Measurements from ENCODE around the gene NCF2.

The NCF2 gene

GRCh38 chr1:183551924-183552323 lies 38.3 kb downstream of the NCF2 start:
- DNase-seq (ENCODE audit: low spot score): no peak

- no peak for DNase-seq (ENCODE audit: low spot score)
Observed at GRCh38 chr1:183550915-183551314, 39.3 kb downstream of the NCF2 start.

GRCh38 chr1:183548116-183548515 lies 42.1 kb downstream of the NCF2 start:
- DNase-seq (ENCODE audit: low spot score): no peak

- DNase-seq (ENCODE audit: low spot score): peak; percentile 90
Observed at GRCh38 chr1:183546427-183546826, 43.8 kb downstream of the NCF2 start.

GRCh38 chr1:183544598-183545297 lies 45.5 kb downstream of the NCF2 start:
- DNase-seq (ENCODE audit: low spot score): no peak

- DNase-seq (ENCODE audit: low spot score): peak; percentile 70
Observed at GRCh38 chr1:183543619-183544204, 46.5 kb downstream of the NCF2 start.

DNA sequence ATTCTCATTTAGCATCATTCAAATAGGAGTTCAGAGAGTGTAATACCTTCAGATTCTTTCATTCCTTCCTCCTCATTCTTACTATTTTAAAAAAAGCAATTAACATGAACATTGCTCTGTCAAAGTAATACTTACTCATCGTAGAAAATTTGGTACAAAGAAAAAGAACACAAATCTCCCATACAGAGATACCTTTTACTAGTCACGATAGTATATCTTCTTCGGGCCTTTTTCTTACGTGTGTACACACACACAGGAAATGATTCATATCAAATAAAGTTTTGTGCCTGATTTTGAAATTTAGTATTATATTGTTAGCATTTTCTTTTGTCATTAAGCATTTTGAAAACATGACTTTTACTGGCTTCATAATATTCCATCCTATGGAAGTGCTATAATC lies 52.9 kb downstream of the NCF2 start:
- DNase-seq (ENCODE audit: low spot score): no peak

DNA sequence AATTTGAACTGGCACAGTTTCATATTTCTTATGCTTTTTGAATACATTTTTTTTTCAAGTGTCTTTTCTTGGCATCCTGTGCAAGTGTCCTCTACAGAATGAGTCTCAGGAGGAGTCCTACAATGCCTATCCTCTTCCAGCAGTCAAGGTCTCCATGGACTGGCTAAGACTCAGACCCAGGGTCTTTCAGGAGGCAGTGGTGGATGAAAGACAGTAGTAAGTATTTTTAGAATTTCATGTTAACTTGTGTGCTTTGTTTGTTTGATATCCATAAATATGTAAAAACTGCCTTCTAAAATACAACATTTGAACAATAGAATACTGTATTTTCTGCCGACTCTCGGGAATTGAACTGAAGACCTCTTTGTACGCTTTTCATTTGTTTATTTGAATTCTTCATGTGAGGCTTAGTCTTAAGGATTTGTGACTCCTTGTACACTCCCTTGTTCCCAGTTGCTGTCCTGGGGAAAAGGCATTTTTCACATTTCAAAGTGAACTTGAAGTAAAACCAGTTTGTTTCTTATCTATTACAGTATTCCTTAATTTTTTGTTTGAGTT lies 56.6 kb downstream of the NCF2 start:
- peak; percentile 83 for DNase-seq (ENCODE audit: low spot score)

GRCh38 chr1:183528577-183528976 lies 61.7 kb downstream of the NCF2 start:
- no peak for DNase-seq (ENCODE audit: low spot score)

- DNase-seq (ENCODE audit: low spot score): no peak
Observed at GRCh38 chr1:183522104-183522503, 68.2 kb downstream of the NCF2 start.

DNA sequence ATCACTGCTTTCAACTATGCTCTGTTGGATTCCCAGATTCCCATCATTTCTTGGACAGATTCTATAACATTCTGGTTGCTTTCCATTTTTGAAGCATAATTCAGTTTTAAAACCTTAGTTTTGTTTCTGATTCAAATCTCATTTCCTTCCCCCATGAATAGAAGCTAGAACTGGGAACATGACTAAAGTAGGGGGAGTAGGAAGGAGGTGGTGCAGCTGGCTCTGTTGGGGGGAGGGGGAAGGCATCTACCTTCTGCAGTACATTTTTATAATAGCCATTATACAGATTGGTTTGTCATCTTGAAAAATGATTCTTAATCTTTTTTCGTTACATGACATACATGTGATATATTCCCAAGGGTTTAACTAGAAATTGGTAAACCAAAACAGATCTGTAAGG lies 69.9 kb downstream of the NCF2 start:
- DNase-seq (ENCODE audit: low spot score): no peak

- peak; percentile 83 for DNase-seq (ENCODE audit: low spot score)
Observed at GRCh38 chr1:183517401-183517800, 72.9 kb downstream of the NCF2 start.

DNA sequence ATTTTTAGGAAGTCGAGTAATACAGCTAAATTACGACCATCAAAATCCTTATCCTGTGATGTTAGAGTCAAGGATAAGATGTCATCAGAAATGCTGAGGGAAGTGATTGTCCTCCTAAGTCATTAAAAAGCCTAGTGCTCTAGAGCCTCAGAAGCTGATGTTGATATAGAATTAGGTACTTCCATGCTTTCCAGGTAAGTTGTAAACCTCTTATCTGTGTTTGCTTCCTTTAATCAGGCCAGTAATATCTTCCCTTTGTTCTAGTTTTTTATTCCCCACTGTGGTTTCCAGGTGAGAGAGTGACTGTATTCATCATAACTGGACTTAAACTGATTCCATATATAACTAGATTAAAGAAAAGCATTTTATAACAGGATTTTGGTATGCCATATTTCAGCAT lies 73.5 kb downstream of the NCF2 start:
- no peak for DNase-seq (ENCODE audit: low spot score)

DNA sequence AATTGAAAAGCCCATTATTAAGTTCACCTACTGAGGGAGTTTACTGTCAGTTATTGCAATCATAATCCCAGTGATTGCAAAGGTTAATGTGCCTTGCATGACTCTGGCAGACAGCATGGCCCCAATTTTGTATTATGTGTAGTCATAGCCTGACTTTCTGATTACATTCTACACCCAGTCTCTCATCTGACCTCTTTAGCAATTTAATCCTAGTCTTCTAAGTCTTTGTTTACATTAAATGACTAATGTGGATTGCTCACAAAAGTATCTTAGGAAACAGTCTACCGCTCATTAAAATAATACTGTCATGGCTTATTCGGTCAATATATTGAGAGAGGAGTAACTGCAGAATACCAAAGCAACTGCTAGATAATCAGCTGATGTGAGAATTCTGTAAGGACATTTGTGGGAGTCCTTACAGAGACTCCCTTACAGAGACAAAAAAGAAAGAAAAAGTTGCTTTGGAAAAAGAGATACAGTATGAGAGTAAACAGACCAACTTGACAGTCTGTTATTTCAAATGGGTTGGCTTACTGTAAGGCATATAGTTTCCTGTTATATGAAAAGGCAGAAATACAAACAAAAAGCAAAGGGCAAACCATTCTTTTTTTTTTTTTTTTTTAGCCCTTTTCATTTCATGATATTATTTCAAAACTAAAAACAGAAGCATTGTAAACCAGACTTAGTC lies 75.1 kb downstream of the NCF2 start:
- no peak for DNase-seq (ENCODE audit: low spot score)

DNA sequence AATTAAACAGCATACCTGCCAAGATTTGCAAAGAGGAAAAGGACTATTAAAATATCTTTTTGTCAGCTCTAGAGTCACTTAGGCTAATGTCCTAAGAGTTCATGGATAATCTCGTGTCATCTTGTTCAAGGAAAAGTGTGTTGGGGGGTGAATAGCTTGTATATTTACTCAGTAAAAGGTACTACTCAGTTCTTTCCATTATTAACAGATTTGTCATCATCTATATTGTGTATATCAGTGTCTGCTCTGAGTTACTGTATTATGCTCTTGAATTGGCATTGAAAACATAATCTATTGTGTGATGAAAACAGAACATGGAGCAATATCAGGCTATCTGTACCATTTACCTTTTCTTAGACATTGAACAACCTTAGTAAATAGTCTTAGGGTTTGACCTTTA lies 76.0 kb downstream of the NCF2 start:
- DNase-seq (ENCODE audit: low spot score): no peak

DNA sequence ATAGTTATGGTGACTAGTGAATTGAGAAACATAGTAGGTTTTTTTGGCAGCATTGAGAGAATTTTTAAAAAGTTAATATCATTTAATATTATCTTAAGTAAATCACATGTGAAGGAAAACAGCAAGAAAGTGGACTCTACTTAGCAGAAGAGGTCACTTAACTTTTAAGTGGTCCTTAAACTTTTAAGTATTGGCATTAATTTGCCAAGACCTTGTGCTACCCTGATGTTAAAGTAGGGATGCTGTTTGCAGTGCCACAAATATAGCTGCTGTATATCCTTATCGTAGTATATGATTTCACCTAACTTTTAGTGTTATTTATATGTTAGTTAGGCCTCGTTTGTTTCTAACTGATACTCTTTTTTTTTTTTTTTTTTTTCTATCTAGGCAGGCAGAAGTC lies 77.8 kb downstream of the NCF2 start:
- no peak for DNase-seq (ENCODE audit: low spot score)

DNA sequence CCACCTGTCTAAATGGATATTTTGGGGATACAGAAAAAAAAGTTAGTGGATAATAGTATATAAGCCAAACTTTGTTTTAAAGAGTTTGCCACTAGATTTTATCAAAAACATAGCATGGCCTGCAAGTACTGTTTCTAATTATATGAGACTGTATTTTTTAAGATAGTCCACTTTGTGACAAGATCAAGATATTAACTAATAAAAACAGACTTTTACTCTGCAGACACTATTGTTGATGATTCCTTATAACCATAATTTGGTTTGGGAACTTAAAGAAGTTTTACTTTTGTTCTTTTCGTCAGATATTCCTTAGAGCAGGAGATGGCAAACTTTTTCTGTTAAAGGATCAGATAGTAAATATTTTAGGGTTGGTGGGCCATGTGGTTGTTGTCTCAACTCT lies 81.6 kb downstream of the NCF2 start:
- DNase-seq (ENCODE audit: low spot score): no peak

GRCh38 chr1:183506561-183506960 lies 83.7 kb downstream of the NCF2 start:
- DNase-seq (ENCODE audit: low spot score): no peak

All from COLO829 (cell line).